ENCODE results near the gene GNAQ.

GRCh38 chr9:77951369-77951768 is 80.2 kb downstream of the GNAQ start:
- TF ChIP-seq NFIC (IDR thresholded peaks at IDR 0.05) (no peak), REST (IDR thresholded peaks at IDR 0.05; ENCODE audit: low read depth) (no peak), MAX (IDR thresholded peaks at IDR 0.05) (no peak), TAF1 (IDR thresholded peaks at IDR 0.05; ENCODE audit: low read depth) (no peak), YY1 (IDR thresholded peaks at IDR 0.05; ENCODE audit: low read depth) (no peak), CREB1 (IDR thresholded peaks at IDR 0.05; ENCODE audit: low read depth) (no peak), FOXM1 (IDR thresholded peaks at IDR 0.05; ENCODE audit: borderline replicate concordance, low read depth) (no peak), EP300 (IDR thresholded peaks at IDR 0.05; ENCODE audit: borderline replicate concordance) (no peak), EGR1 (IDR thresholded peaks at IDR 0.05) (no peak), USF1 (IDR thresholded peaks at IDR 0.05) (no peak), ZBTB7A (IDR thresholded peaks at IDR 0.05; ENCODE audit: low read depth) (no peak), CEBPB (IDR thresholded peaks at IDR 0.05) (no peak), RAD21 (IDR thresholded peaks at IDR 0.05; ENCODE audit: low read depth) (no peak), TCF12 (IDR thresholded peaks at IDR 0.05; ENCODE audit: low read depth) (no peak)

Data from Ishikawa (cell line).